ENCODE measurements around the gene RUNDC1.

RUNDC1 gene

GRCh38 chr17:43020030-43020621, 39.8 kb downstream of the RUNDC1 start:
- DNase-seq: no peak

GRCh38 chr17:43020789-43021740, 40.7 kb downstream of the RUNDC1 start:
- peak in 1 of 4 experiments; percentile 32 for DNase-seq

- peak in 3 of 4 experiments; percentile 35 to 57 (median 40) for DNase-seq
Measured at GRCh38 chr17:43021741-43022512, 41.6 kb downstream of the RUNDC1 start, which contains the start of gene VAT1. Gene VAT1, minus strand, starts transcription at chr17:43022385. Its CDS starts 63 bp downstream, at chr17:43022322.

GRCh38 chr17:43024407-43025289, 44.3 kb downstream of the RUNDC1 start, which contains the start of gene RND2:
Gene RND2, plus strand, starts transcription at chr17:43025231. Its CDS starts 117 bp downstream, at chr17:43025348.
- DNase-seq: peak in 3 of 4 experiments; percentile 34 to 67 (median 48)

- DNase-seq: no peak
Measured at GRCh38 chr17:43025290-43025657, 44.9 kb downstream of the RUNDC1 start.

GRCh38 chr17:43025766-43026537, 45.6 kb downstream of the RUNDC1 start:
- no peak for DNase-seq

GRCh38 chr17:43026595-43026994, 46.2 kb downstream of the RUNDC1 start:
- DNase-seq: no peak

- no peak for DNase-seq
Measured at GRCh38 chr17:43027091-43028032, 47.0 kb downstream of the RUNDC1 start.

GRCh38 chr17:43028221-43028861, 48.0 kb downstream of the RUNDC1 start:
- no peak for DNase-seq

GRCh38 chr17:43030137-43030767, 49.9 kb downstream of the RUNDC1 start:
- DNase-seq: no peak

- DNase-seq: no peak
Measured at GRCh38 chr17:43031666-43032065, 51.3 kb downstream of the RUNDC1 start.

GRCh38 chr17:43033948-43034881, 53.9 kb downstream of the RUNDC1 start:
- no peak for DNase-seq

- DNase-seq: no peak
Measured at GRCh38 chr17:43034894-43035293, 54.5 kb downstream of the RUNDC1 start.

GRCh38 chr17:43039646-43040045, 59.3 kb downstream of the RUNDC1 start:
- DNase-seq: no peak

- no peak for DNase-seq
Measured at GRCh38 chr17:43040655-43041054, 60.3 kb downstream of the RUNDC1 start.

- no peak for DNase-seq
Measured at GRCh38 chr17:43042025-43042628, 61.8 kb downstream of the RUNDC1 start.
